Heart right ventricle (tissue), 16 donors: Measurements from ENCODE around the gene ZCCHC14. TPM values are rescaled to one million over a fixed set of nuclear protein-coding genes. Genes with fewer than 3 reads are reported as not detected.
A peak's percentile ranks its signal among the peaks of the same experiment; 100 is the strongest.
"Not testable (repeated sequence)": the region's sequence is repeated elsewhere in the genome, so short reads cannot be mapped to it uniquely, and the experiment has no call there.

Experiments used
- ATAC-seq, 8 donors: fragments of 200-7000 bp; cut with Tn5 transposase; one replicate each; pipeline ENCODE4 v1.9.1; 2020; ENCODE audit warnings: mild to moderate bottlenecking in 8 of 8, moderate library complexity in 8 of 8, moderate number of reproducible peaks in 1 of 8
- DNase-seq, 2 donors: peaks; one replicate each; pipeline ENCODE4 v3.0.0-alpha.2; 2020
- H3K27ac ChIP-seq, 10 donors: fragments of 200-600 bp; sonication (generic) in 2 of 10; one replicate each; pipeline versions ENCODE4 v1.5.0 to v1.8.0; 2020 to 2022; ENCODE audit warnings: mild to moderate bottlenecking in 3 of 10
- H3K27me3 ChIP-seq, 7 donors: fragments of 200-600 bp; one replicate each; pipeline ENCODE4 v1.8.0; 2021 to 2022; ENCODE audit warnings: mild to moderate bottlenecking in 2 of 7
- H3K36me3 ChIP-seq, 9 donors: fragments of 200-600 bp; sonication (generic) in 1 of 9; one replicate each; pipeline versions ENCODE4 v1.5.0 to v1.8.0; 2020 to 2022; ENCODE audit warnings: mild to moderate bottlenecking in 2 of 9
- H3K4me1 ChIP-seq, 9 donors: fragments of 200-600 bp; sonication (generic) in 1 of 9; one replicate each; pipeline versions ENCODE4 v1.5.0 to v1.8.0; 2020 to 2022; ENCODE audit warnings: mild to moderate bottlenecking in 4 of 9
- H3K4me3 ChIP-seq, 10 donors: fragments of 200-600 bp; sonication (generic) in 2 of 10; one replicate each; pipeline versions ENCODE4 v1.5.0 to v1.8.0; 2020 to 2022; ENCODE audit warnings: mild to moderate bottlenecking in 7 of 10, moderate library complexity in 2 of 10
- H3K9me3 ChIP-seq, 11 donors: fragments of 200-600 bp in 10 of 11; sonication (generic) in 2 of 11; one replicate each; pipeline versions ENCODE4 v1.5.0 to v1.8.0; 2013 to 2022; ENCODE audit warnings: mild to moderate bottlenecking in 2 of 11, control low read depth in 1 of 11, moderate library complexity in 1 of 11
- WGBS, 2 donors: extraction: QIAGEN DNeasy Blood & Tissue Kit; methylation state at CpG; one replicate each; pipeline ENCODE4 v1.1.7; 2013; ENCODE audit warnings: inconsistent platforms in 1 of 2; 5-methylcytosine and 5-hydroxymethylcytosine counted together
- intact Hi-C, 10 donors: fragments of 100-400 bp; cut with DNase I; formaldehyde crosslinking; loops; one replicate each; pipeline versions ENCODE4 v1.11.1 to v1.14.2; 2022
- polyA plus RNA-seq, 2 donors: library from polyadenylated mRNA; stranded (reverse); fragments of 200-250 nt; gene quantifications; one replicate each; pipeline ENCODE4 v1.2.3, GENCODE V29; 2013
- total RNA-seq, 10 donors: library from RNA; stranded (reverse); fragmentation: NEBNext Ultra II Directional in 3 of 10; extraction: Animal tissue kit (Norgen Biotek cat#: 25700) in 3 of 10; gene quantifications; one replicate each; pipeline versions ENCODE4 v1.2.1 to v1.2.4, GENCODE V29; 2021 to 2023
- TF ChIP-seq, protein P1 (sequence below), 9 donors: fragments of 200-600 bp; sonication (generic) in 2 of 9; IDR thresholded peaks; one replicate each; pipeline versions ENCODE4 v1.5.0 to v1.8.0; 2021 to 2022; ENCODE audit warnings: antibody characterized with exemption in 9 of 9, mild to moderate bottlenecking in 5 of 9, moderate library complexity in 1 of 9
- donor health status: Arrhythmogenic right ventricular cardiomyopathy.
- donor health status: ischemic (EF 13 %, LVEDD 7.1; RV severe dilation, severe dysfunction).
- donor health status: healthy with polysubstance abuse.
- donor health status: DM: no; HTN: yes; CAD: no.
- donor health status: DM: no; HTN: no; CAD: no.
- donor health status: ischemic (EF 25% LVEDD 6.9; RV normal size, moderate dysfunction).
- donor health status: ischemic (EF 25% LVEDD 5.7; RV mildly dilated, moderate dysfunction).
- donor health status: healthy.
- donor health status: DM: yes; HTN: yes; CAD: no.
- donor health status: Ischemic cardiomyopathy.
- donor health status: ischemic (EF 35%, LVEDD 5.7; RV mildly dilated, moderate dysfunction).
- donor health status: nonischemic (EF 11% LVEDD 7.7; RV severe dilation, severe dysfunction).
- donor health status: DM: yes; HTN: yes; CAD: no.
- donor health status: PGD.
- donor health status: ischemic (EF 29% LVEDD 5.4; RV normal size, mild dysfunction).
- donor health status: nonischemic (EF 23%, LVEDD 6.1; RV moderate dilation, normal function).

ZCCHC14 gene
- total and polyA plus RNA-seq, 12 donors = 4.5 to 19.3 (median 15.7) TPM

DNA sequence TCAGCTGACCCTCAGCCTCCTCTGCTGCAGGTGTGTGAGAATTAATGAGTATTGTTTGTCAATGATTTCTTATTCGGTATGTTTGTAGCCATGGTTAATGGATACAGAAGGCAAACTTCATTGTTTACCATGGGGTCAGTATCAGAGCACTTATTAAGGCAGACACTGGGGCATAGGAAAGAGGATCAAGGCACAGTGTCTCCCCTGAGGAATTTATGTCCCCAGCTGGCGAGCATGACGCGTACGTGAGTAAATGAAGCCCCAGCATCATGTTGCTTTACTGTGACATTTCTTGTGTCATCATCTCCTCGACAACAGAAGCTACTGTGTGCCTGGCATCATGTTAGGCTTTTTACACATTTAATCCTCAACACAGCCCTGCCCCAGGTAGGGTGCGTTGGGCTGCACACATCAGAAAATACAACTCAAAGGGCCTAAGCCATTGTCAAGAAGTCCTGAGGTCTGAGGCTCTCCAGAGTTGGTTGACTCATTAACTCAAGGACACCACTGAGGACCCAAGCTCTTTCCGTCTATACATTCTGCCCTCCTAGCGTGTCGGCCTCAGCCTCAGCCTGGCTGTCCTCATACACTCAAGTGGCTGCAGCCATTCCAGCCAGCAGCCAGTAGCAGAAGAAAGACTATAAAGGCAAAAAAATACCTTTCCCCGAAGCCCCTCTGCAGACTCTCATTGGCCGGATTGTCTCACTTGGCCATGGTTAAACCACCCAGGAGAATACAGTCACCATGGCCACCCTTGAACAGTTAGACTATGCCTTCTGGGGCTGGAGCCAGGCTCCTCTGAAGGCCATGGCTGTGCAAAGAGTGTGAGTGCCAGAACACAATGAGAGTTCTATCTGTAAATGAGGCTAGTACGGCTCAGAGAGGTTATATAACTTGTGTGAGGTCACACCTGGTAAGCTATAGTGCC lies 13.9 kb upstream of the ZCCHC14 start:
- Histone ChIP-seq H3K27me3 (peaks cover 0 to 4% (median 0%) of the 10 kb centered on the region in 7 donors), H3K27ac (peak overlapping the region in 2 of 10 donors; percentile 49 to 71), H3K4me1 (peaks cover 0 to 27% (median 19%) of the 10 kb centered on the region in 9 donors), H3K9me3 (no peaks in the 10 kb centered on the region), H3K4me3 (peak overlapping the region in 2 of 10 donors; percentile 25 to 30), H3K36me3 (no peaks in the 10 kb centered on the region)
- intact Hi-C loops = no loop called here
- DNase-seq (no peak), ATAC-seq (peak in 3 of 8 donors; percentile 22 to 27 (median 23))
- 88 to 89% methylated on average over 13 of the region's 13 CpGs for WGBS, 2 donors
- TF ChIP-seq, protein P1, sequence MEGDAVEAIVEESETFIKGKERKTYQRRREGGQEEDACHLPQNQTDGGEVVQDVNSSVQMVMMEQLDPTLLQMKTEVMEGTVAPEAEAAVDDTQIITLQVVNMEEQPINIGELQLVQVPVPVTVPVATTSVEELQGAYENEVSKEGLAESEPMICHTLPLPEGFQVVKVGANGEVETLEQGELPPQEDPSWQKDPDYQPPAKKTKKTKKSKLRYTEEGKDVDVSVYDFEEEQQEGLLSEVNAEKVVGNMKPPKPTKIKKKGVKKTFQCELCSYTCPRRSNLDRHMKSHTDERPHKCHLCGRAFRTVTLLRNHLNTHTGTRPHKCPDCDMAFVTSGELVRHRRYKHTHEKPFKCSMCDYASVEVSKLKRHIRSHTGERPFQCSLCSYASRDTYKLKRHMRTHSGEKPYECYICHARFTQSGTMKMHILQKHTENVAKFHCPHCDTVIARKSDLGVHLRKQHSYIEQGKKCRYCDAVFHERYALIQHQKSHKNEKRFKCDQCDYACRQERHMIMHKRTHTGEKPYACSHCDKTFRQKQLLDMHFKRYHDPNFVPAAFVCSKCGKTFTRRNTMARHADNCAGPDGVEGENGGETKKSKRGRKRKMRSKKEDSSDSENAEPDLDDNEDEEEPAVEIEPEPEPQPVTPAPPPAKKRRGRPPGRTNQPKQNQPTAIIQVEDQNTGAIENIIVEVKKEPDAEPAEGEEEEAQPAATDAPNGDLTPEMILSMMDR (IDR thresholded peaks at IDR 0.05) = no peak

DNA sequence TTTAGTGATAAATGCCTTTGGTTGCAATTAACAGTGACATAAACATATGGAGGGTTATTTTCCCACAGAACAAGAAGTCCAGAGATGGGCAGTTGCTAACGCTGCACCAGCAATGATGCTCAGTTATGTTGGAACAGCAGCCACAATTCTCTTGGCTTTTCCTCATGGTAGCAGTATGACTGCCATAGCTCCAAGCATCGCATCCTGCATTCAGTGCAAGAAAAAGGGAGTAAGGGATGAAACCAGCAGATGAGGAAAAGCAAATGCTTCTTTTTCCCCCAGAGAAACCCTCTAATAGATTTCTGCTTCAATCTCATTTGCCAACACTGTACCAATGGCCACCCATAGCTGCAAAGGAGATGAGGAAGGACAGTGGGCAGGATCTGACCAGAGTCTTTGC lies 13.0 kb upstream of the ZCCHC14 start:
- Histone ChIP-seq H3K4me3 (no peak overlapping the region), H3K36me3 (no peaks in the 10 kb centered on the region), H3K27me3 (peaks cover 0 to 4% (median 0%) of the 10 kb centered on the region in 7 donors), H3K9me3 (no peaks in the 10 kb centered on the region), H3K27ac (no peak overlapping the region), H3K4me1 (peaks cover 0 to 27% (median 19%) of the 10 kb centered on the region in 9 donors)
- ATAC-seq = no peak
- intact Hi-C loops = no loop called here
- WGBS, 2 donors = 97 to 98% methylated on average over 2 of the region's 2 CpGs
- TF ChIP-seq, protein P1 (IDR thresholded peaks at IDR 0.05) = no peak
- DNase-seq = no peak

DNA sequence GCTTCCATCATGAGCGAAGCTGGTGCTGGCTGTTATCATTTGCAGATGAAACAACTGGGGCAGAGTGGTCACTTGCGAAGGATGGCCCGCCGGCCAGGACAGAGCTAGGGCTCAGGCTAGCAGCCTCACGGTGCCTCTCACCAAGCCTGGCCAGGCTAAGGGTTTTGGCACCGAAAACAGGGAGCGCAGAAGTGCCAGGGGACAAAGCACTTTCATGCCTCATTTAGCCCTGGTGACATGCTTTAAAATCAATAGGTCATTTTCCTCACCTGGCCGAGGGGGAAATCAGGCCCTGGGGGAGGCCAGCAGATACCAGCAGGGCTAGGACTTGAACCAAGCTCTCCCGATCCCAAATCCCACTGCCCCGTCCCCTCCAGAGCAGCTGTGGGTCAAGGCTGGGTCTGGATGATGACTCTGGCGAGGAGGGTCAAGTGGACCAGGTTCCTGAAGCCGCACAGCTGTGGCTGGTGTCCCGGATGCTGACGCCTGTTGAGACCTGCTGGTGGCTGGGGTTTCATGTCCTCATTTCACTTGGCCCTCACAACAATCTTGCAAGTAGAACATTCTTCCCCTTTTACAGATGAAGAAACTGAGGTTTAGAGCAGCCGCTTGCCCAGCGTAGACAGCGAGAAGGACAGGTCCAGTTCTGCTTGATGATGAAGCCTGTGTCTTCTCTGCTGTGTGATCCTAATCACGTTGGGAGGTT lies 10.6 kb upstream of the ZCCHC14 start:
- H3K4me3 ChIP-seq, ATAC-seq, H3K36me3 ChIP-seq, H3K27ac ChIP-seq, intact Hi-C loops, H3K9me3 ChIP-seq, H3K27me3 ChIP-seq, DNase-seq: not testable (repeated sequence)
- peaks cover 0 to 17% (median 16%) of the 10 kb centered on the region in 9 donors for H3K4me1 ChIP-seq
- WGBS, 2 donors = 91 to 94% methylated on average over 18 of the region's 18 CpGs

DNA sequence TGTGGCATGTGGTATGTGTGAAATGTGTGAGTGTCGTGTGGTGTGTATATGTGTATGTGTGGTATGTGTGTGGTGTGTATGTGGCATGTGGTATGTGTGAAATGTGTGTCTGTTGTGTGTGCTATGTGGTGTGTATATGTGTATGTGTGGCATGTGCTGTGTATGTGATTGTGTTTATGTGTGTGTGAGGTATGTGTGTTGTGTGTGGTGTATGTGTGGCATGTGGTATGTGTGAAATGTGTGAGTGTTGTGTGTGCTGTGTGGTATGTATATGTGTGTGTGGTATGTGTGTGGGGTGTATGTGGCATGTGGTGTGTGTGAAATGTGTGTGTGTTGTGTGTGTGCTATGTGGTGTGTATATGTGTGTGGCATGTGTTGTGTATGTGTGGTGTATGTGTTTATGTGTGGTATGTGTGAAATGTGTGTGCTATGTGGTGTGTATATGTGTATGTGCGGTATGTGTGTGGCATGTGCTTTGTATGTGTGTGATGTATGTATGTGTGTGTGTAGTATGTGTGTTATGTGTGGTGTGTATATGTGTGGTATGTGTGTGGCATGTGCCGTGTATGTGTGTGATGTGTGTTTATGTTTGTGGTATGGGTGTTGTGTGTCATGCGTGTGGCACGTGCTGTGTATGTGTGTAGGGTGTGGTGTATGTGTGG lies 9.6 kb upstream of the ZCCHC14 start:
- H3K9me3 ChIP-seq = no peaks in the 10 kb centered on the region
- ATAC-seq = no peak
- intact Hi-C loops = no loop called here

More for the DNA sequence above, 9.6 kb upstream of the ZCCHC14 start:
- 93 to 97% methylated on average over 5 of the region's 5 CpGs for WGBS, 2 donors
- H3K27me3 ChIP-seq = peaks cover 0 to 4% (median 0%) of the 10 kb centered on the region in 7 donors
- H3K4me3 ChIP-seq = no peak overlapping the region
- no peak overlapping the region for H3K27ac ChIP-seq
- no peaks in the 10 kb centered on the region for H3K36me3 ChIP-seq
- TF ChIP-seq, protein P1 (IDR thresholded peaks at IDR 0.05) = no peak
- peaks cover 0 to 8% (median 6%) of the 10 kb centered on the region in 9 donors for H3K4me1 ChIP-seq
- DNase-seq = no peak
